Ovary (tissue), 3 donors: Measurements from ENCODE around the gene FANCC.
A peak's percentile ranks its signal among the peaks of the same experiment; 100 is the strongest.

Experiments used
- EP300 ChIP-seq: sonication (generic); formaldehyde crosslinking; IDR thresholded peaks from one replicate; pipeline ENCODE4 v1.6.1; 2017; ENCODE audit warnings: antibody characterized with exemption
- POLR2A ChIP-seq: fragments of 450-650 bp; IDR thresholded peaks from one replicate; pipeline ENCODE4 v1.6.1; 2017; ENCODE audit warnings: antibody characterized with exemption, mild to moderate bottlenecking, moderate library complexity
- TF ChIP-seq, protein P1 (sequence below), 3 donors: fragments of 450-650 bp in 2 of 3; fragments of 200-600 bp in 1 of 3; IDR thresholded peaks; one replicate each; pipeline versions ENCODE4 v1.5.1 to v1.8.0; 2016 to 2022; ENCODE audit warnings: antibody characterized with exemption in 3 of 3, mild to moderate bottlenecking in 1 of 3
- donor health status: DM: no; HTN: no; CAD: no.

DNA sequence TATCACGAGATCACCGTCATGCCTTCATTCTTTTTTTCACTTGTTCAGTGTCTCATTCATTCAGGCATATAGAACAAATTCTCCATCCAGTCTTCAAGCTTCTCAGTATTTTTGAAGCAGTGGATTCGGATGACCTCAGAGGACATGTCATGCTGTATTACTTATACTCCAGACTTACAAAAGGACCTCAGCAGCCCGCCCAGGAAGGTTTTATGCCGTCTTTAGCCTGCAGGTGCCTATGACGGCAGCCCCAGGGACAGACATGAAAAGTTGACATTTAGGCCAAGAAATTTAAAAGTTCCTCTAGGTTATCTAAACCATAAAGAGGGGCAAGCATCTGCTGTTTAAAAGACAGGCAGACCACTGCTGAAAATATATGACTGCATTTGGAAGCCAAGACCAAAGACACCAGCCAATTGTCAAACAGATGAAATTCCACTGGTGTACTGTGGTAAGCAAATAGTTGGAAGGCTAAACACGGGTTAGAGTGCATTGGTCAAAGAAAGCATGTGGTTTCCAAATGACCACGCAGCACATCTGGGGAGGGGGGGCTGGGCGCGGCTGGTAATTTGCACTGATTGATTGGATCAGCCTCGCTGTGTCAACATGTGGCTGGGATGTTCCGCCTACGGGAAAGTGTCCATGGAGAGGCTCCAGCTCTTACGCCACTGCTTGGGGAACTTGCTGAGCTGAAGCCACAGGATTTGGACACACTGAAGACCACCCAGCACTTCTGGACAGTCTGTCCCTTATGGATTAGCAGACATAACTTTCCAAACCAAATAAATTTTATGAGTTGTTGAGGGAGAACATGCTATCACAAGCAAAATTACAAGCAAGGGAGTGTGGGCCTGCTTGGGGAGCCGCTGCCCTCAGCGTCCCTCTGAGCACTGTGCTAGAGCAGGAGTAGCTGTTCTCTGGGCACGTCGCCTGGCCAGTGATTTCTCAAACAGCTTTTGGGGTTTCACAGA lies 173.6 kb downstream of the FANCC start:
- TF ChIP-seq, protein P1, sequence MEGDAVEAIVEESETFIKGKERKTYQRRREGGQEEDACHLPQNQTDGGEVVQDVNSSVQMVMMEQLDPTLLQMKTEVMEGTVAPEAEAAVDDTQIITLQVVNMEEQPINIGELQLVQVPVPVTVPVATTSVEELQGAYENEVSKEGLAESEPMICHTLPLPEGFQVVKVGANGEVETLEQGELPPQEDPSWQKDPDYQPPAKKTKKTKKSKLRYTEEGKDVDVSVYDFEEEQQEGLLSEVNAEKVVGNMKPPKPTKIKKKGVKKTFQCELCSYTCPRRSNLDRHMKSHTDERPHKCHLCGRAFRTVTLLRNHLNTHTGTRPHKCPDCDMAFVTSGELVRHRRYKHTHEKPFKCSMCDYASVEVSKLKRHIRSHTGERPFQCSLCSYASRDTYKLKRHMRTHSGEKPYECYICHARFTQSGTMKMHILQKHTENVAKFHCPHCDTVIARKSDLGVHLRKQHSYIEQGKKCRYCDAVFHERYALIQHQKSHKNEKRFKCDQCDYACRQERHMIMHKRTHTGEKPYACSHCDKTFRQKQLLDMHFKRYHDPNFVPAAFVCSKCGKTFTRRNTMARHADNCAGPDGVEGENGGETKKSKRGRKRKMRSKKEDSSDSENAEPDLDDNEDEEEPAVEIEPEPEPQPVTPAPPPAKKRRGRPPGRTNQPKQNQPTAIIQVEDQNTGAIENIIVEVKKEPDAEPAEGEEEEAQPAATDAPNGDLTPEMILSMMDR (IDR thresholded peaks at IDR 0.05) = no peak
- TF ChIP-seq POLR2A = no peak
- peak; percentile 49 for TF ChIP-seq EP300
